IPS-20b (cell line): ENCODE measurements around the gene PIK3CA.

Source experiments
- H3K27ac ChIP-seq: one replicate; pipeline ENCODE4 v1.5.1; 2013; ENCODE audit warnings: low read length
- H3K27me3 ChIP-seq: 2 replicates; pipeline ENCODE4 v1.6.1; 2013; ENCODE audit warnings: mild to moderate bottlenecking, low read length, inconsistent platforms; ENCODE audit not compliant: insufficient read depth
- H3K36me3 ChIP-seq: 2 replicates; pipeline ENCODE4 v1.6.1; 2013; ENCODE audit warnings: low read depth, mild to moderate bottlenecking, inconsistent platforms, low read length, moderate library complexity; ENCODE audit not compliant: insufficient read depth
- H3K4me1 ChIP-seq: 2 replicates; pipeline ENCODE4 v1.6.1; 2013; ENCODE audit warnings: mild to moderate bottlenecking, control low read depth, inconsistent platforms, low read length, moderate library complexity; ENCODE audit not compliant: insufficient read depth
- H3K4me3 ChIP-seq: 2 replicates; pipeline ENCODE4 v1.5.1; 2013; ENCODE audit warnings: mild to moderate bottlenecking, low read length, inconsistent platforms
- H3K9ac ChIP-seq: 2 replicates; pipeline ENCODE4 v1.6.1; 2013; ENCODE audit warnings: low read depth, mild to moderate bottlenecking, inconsistent platforms, low read length, moderate library complexity
- H3K9me3 ChIP-seq: 2 replicates; pipeline ENCODE4 v1.6.1; 2013; ENCODE audit warnings: mild to moderate bottlenecking, low read depth, low read length, inconsistent platforms; ENCODE audit not compliant: insufficient read depth

The PIK3CA gene

GRCh38 chr3:179179979-179180759 is 32.0 kb downstream of the PIK3CA start:
- no peak overlapping the region for H3K27ac ChIP-seq
- H3K9ac ChIP-seq = no peak overlapping the region

GRCh38 chr3:179181021-179181472 is 32.9 kb downstream of the PIK3CA start:
- Histone ChIP-seq H3K4me3 (no peak overlapping the region), H3K4me1 (peaks cover 21% of the 10 kb centered on the region), H3K27ac (no peak overlapping the region), H3K9me3 (no peaks in the 10 kb centered on the region), H3K9ac (no peak overlapping the region), H3K36me3 (no peaks in the 10 kb centered on the region), H3K27me3 (no peaks in the 10 kb centered on the region)

More at GRCh38 chr3:179179979-179180759, 32.0 kb downstream of the PIK3CA start:
- H3K36me3 ChIP-seq = no peaks in the 10 kb centered on the region
- no peaks in the 10 kb centered on the region for H3K9me3 ChIP-seq
- H3K4me3 ChIP-seq = no peak overlapping the region
- H3K27me3 ChIP-seq = no peaks in the 10 kb centered on the region
- H3K4me1 ChIP-seq = peaks cover 29% of the 10 kb centered on the region

GRCh38 chr3:179181993-179182551 is 33.9 kb downstream of the PIK3CA start:
- H3K4me1 ChIP-seq = peaks cover 23% of the 10 kb centered on the region
- no peaks in the 10 kb centered on the region for H3K36me3 ChIP-seq
- H3K27ac ChIP-seq = no peak overlapping the region
- no peak overlapping the region for H3K4me3 ChIP-seq
- no peaks in the 10 kb centered on the region for H3K27me3 ChIP-seq
- H3K9me3 ChIP-seq = no peaks in the 10 kb centered on the region
- H3K9ac ChIP-seq = no peak overlapping the region

GRCh38 chr3:179182902-179183301 is 34.7 kb downstream of the PIK3CA start:
- Histone ChIP-seq H3K9me3 (no peaks in the 10 kb centered on the region), H3K4me1 (peaks cover 23% of the 10 kb centered on the region), H3K27me3 (no peaks in the 10 kb centered on the region), H3K27ac (no peak overlapping the region), H3K4me3 (no peak overlapping the region), H3K9ac (no peak overlapping the region), H3K36me3 (no peaks in the 10 kb centered on the region)

- H3K27ac ChIP-seq = no peak overlapping the region
- H3K9ac ChIP-seq = no peak overlapping the region
- peaks cover 28% of the 10 kb centered on the region for H3K4me1 ChIP-seq
- no peaks in the 10 kb centered on the region for H3K27me3 ChIP-seq
- H3K9me3 ChIP-seq = no peaks in the 10 kb centered on the region
- H3K4me3 ChIP-seq = no peak overlapping the region
- no peaks in the 10 kb centered on the region for H3K36me3 ChIP-seq
Measured at GRCh38 chr3:179184826-179185225, 36.7 kb downstream of the PIK3CA start.

GRCh38 chr3:179186426-179186825 is 38.3 kb downstream of the PIK3CA start:
- peaks cover 27% of the 10 kb centered on the region; the same call in 1 of the 2 replicates for H3K4me1 ChIP-seq

GRCh38 chr3:179189759-179190158 is 41.6 kb downstream of the PIK3CA start:
- Histone ChIP-seq H3K27me3 (no peaks in the 10 kb centered on the region), H3K36me3 (no peaks in the 10 kb centered on the region), H3K9me3 (no peaks in the 10 kb centered on the region), H3K9ac (no peak overlapping the region), H3K4me3 (no peak overlapping the region), H3K4me1 (peaks cover 23% of the 10 kb centered on the region), H3K27ac (no peak overlapping the region)

More at GRCh38 chr3:179186426-179186825, 38.3 kb downstream of the PIK3CA start:
- Histone ChIP-seq H3K9ac (no peak overlapping the region), H3K36me3 (no peaks in the 10 kb centered on the region), H3K4me3 (no peak overlapping the region), H3K27me3 (no peaks in the 10 kb centered on the region), H3K27ac (no peak overlapping the region), H3K9me3 (no peaks in the 10 kb centered on the region)

- Histone ChIP-seq H3K27me3 (no peaks in the 10 kb centered on the region), H3K9ac (no peak overlapping the region), H3K27ac (no peak overlapping the region), H3K4me1 (peaks cover 30% of the 10 kb centered on the region), H3K36me3 (no peaks in the 10 kb centered on the region), H3K9me3 (no peaks in the 10 kb centered on the region), H3K4me3 (no peak overlapping the region; the same call in 1 of the 2 replicates)
Measured at GRCh38 chr3:179190581-179190980, 42.4 kb downstream of the PIK3CA start.

GRCh38 chr3:179192542-179192941 is 44.4 kb downstream of the PIK3CA start:
- H3K4me3 ChIP-seq = no peak overlapping the region
- no peaks in the 10 kb centered on the region for H3K36me3 ChIP-seq
- H3K4me1 ChIP-seq = peaks cover 34% of the 10 kb centered on the region
- no peaks in the 10 kb centered on the region for H3K9me3 ChIP-seq
- H3K27me3 ChIP-seq = no peaks in the 10 kb centered on the region
- H3K27ac ChIP-seq = no peak overlapping the region
- H3K9ac ChIP-seq = no peak overlapping the region

GRCh38 chr3:179194931-179195330 is 46.8 kb downstream of the PIK3CA start:
- H3K9me3 ChIP-seq = no peaks in the 10 kb centered on the region
- H3K36me3 ChIP-seq = peaks cover 4% of the 10 kb centered on the region; the same call in 1 of the 2 replicates
- no peak overlapping the region for H3K27ac ChIP-seq
- no peaks in the 10 kb centered on the region for H3K27me3 ChIP-seq
- peaks cover 28% of the 10 kb centered on the region for H3K4me1 ChIP-seq
- no peak overlapping the region for H3K9ac ChIP-seq
- H3K4me3 ChIP-seq = no peak overlapping the region

- Histone ChIP-seq H3K36me3 (peaks cover 9% of the 10 kb centered on the region; the same call in 1 of the 2 replicates), H3K4me1 (peaks cover 17% of the 10 kb centered on the region), H3K4me3 (no peak overlapping the region), H3K27me3 (no peaks in the 10 kb centered on the region), H3K9ac (no peak overlapping the region), H3K9me3 (no peaks in the 10 kb centered on the region), H3K27ac (no peak overlapping the region)
Measured at GRCh38 chr3:179196098-179196497, 47.9 kb downstream of the PIK3CA start.

GRCh38 chr3:179196700-179197099 is 48.5 kb downstream of the PIK3CA start:
- Histone ChIP-seq H3K27ac (no peak overlapping the region), H3K9ac (no peak overlapping the region), H3K36me3 (peaks cover 12% of the 10 kb centered on the region; the same call in 1 of the 2 replicates), H3K27me3 (no peaks in the 10 kb centered on the region), H3K4me1 (peaks cover 17% of the 10 kb centered on the region), H3K4me3 (no peak overlapping the region), H3K9me3 (no peaks in the 10 kb centered on the region)
